IPS-20b (cell line): ENCODE measurements around the gene ALK.

Experiments used
- H3K27ac ChIP-seq: one replicate; pipeline ENCODE4 v1.5.1; 2013; ENCODE audit warnings: low read length
- H3K27me3 ChIP-seq: 2 replicates; pipeline ENCODE4 v1.6.1; 2013; ENCODE audit warnings: mild to moderate bottlenecking, low read length, inconsistent platforms; ENCODE audit not compliant: insufficient read depth
- H3K36me3 ChIP-seq: 2 replicates; pipeline ENCODE4 v1.6.1; 2013; ENCODE audit warnings: low read depth, mild to moderate bottlenecking, inconsistent platforms, low read length, moderate library complexity; ENCODE audit not compliant: insufficient read depth
- H3K4me1 ChIP-seq: 2 replicates; pipeline ENCODE4 v1.6.1; 2013; ENCODE audit warnings: mild to moderate bottlenecking, control low read depth, inconsistent platforms, low read length, moderate library complexity; ENCODE audit not compliant: insufficient read depth
- H3K4me3 ChIP-seq: 2 replicates; pipeline ENCODE4 v1.5.1; 2013; ENCODE audit warnings: mild to moderate bottlenecking, low read length, inconsistent platforms
- H3K9ac ChIP-seq: 2 replicates; pipeline ENCODE4 v1.6.1; 2013; ENCODE audit warnings: low read depth, mild to moderate bottlenecking, inconsistent platforms, low read length, moderate library complexity
- H3K9me3 ChIP-seq: 2 replicates; pipeline ENCODE4 v1.6.1; 2013; ENCODE audit warnings: mild to moderate bottlenecking, low read depth, low read length, inconsistent platforms; ENCODE audit not compliant: insufficient read depth

ALK gene

DNA sequence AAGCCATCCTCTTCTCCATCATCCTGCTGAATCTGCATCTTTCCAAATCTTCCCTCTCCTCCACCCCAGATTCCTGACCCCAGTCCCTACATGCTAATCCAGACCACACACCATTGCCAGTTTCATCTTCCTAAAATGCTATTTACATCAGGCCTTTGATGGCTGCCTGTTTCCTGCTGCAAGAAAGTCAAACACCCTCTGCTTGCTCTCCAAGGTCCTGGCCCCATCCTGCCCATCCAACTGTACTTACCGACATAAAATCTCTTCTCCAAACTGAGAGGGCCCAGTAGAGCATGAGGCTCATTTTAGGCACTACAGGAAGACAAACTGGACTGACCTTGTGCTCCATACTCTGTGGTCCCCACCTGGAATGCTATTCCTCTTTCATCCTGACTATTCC lies 19.0 kb downstream of the ALK start:
- Histone ChIP-seq H3K9ac (no peak overlapping the region), H3K27ac (no peak overlapping the region), H3K27me3 (peaks cover 32% of the 10 kb centered on the region), H3K9me3 (no peaks in the 10 kb centered on the region), H3K4me1 (peaks cover 26% of the 10 kb centered on the region; the same call in 1 of the 2 replicates), H3K4me3 (no peak overlapping the region), H3K36me3 (no peaks in the 10 kb centered on the region)

DNA sequence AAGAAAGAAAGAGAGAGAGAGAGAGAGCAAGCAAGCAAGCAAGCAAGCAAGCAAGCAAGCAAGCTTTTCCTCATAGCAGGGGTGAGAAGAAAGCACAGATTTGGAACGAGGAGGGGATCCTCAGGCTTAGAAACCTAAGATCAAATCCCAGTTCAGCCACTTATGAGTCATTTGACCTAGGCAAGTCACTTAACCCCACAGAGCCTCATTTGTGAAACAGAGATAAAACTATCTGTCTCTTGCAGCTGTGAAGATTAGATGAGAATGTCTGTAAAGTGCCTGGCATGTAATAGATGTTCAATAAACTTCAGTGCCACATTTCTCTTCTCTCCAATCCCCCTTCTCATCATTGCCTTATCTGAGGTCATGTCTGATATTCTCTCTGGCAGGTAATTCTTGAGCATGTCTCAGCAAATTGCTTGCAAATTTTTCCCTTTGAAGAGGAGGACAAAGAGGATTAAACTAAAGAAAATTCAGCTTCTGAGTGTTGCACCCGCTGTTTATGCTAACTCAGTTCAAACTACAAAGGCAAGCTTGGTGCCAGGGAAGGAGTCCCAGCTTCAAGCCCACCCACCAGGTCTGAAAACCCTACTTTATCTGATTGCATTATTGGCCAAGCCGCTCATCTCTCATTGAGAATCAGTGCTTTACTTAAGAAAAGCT lies 20.3 kb downstream of the ALK start:
- Histone ChIP-seq H3K4me1 (peaks cover 26% of the 10 kb centered on the region; the same call in 1 of the 2 replicates), H3K9ac (no peak overlapping the region), H3K27me3 (peaks cover 32% of the 10 kb centered on the region), H3K4me3 (peak overlapping the region; percentile 34; the same call in 1 of the 2 replicates), H3K27ac (no peak overlapping the region), H3K36me3 (no peaks in the 10 kb centered on the region), H3K9me3 (no peaks in the 10 kb centered on the region)

DNA sequence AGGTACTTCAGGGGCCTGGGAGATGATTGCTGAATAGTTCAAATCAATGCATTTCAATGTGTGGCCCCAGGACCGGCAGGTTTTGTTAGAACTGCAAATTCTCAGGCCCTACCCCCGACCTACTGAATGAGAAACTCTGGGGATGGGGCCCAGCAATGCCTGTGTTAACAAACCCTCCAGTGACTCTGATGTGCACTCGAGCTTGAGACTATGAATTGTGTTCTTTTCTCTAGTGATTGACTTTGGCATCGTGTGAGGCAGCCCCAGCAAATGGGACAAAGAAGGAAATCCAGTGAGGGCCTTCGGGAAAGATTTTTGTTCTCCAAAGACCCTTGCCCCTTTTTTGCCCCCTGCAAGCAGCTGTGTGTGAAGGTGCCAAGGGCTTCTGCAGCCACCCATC lies 22.4 kb downstream of the ALK start:
- no peaks in the 10 kb centered on the region for H3K9me3 ChIP-seq
- H3K4me3 ChIP-seq: no peak overlapping the region; the same call in 1 of the 2 replicates
- H3K27ac ChIP-seq: no peak overlapping the region
- peaks cover 32% of the 10 kb centered on the region for H3K27me3 ChIP-seq
- H3K4me1 ChIP-seq: peaks cover 35% of the 10 kb centered on the region; the same call in 1 of the 2 replicates
- H3K9ac ChIP-seq: no peak overlapping the region
- H3K36me3 ChIP-seq: no peaks in the 10 kb centered on the region

DNA sequence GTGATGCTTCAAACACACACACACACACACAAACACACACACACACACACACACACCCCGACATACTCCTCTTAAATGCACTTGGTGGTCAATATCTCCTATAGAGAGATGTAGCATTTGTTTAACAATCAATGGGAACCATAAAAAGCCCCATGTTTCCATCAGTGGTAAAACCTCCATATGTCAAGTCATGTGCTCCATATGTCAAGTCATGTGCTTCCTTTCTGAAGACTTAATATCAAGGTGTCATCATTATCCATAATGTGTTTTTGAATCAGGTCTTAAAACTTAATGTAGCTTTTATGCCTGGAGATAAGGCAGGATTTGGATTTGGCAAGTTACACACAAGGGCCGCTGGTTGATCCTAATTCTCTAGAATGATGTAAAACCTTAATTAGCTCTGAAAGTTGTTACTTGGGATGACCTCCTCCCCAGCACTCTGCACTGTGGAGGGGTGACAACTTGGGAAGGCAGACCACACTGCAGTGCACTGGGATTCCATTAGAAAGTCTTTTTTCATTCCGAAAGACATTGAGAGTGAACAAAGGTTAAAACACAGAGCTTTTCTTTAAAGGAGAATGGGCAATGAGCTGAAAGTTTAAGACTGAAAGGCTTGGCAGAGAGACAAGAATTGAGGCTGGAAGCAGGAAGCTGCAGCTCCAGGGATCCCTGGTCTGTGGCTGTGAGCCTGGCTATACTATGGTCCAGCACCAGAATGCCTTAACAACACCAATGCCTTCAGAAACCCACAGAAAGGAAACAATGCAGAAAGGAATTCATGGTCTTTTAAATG lies 26.4 kb downstream of the ALK start:
- peaks cover 22% of the 10 kb centered on the region; the same call in 1 of the 2 replicates for H3K4me1 ChIP-seq
- no peaks in the 10 kb centered on the region for H3K36me3 ChIP-seq
- H3K9ac ChIP-seq: no peak overlapping the region
- H3K9me3 ChIP-seq: no peaks in the 10 kb centered on the region
- no peak overlapping the region for H3K27ac ChIP-seq
- H3K4me3 ChIP-seq: no peak overlapping the region
- peaks cover 13% of the 10 kb centered on the region; the same call in 1 of the 2 replicates for H3K27me3 ChIP-seq

DNA sequence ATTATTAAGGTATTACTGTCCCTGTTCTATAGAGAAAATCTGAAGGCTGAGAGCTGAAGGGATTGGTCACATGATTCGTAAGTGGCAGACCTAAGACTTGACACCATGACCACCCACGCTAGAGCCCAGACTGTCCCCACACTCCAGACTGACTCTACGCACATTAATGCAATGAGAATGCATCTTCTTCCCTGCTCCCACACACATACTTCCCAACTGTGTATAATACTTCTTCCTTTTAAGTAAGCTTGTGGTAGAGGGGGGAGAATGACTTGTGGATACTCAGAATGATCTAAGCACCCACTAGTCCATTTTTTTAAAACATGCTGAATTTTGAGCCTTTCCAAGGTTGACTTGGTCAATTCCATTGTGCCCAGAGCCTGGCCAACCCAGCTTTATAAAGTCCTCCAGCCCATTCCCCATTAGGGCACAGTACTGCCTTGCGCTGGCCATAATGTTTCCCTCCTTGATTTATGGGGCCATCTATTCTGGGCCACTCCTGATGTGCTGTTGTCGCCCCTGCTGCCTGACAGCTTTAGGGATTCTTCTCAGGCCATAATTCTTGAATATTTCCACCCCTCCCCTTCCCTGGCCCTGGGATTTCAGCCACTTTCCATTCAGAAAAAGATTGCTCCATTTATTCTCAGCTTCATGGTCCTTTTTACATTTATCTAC lies 28.7 kb downstream of the ALK start:
- Histone ChIP-seq H3K9me3 (no peaks in the 10 kb centered on the region), H3K4me3 (no peak overlapping the region), H3K9ac (no peak overlapping the region), H3K27ac (no peak overlapping the region), H3K4me1 (peaks cover 9% of the 10 kb centered on the region; the same call in 1 of the 2 replicates), H3K27me3 (no peaks in the 10 kb centered on the region), H3K36me3 (no peaks in the 10 kb centered on the region)

DNA sequence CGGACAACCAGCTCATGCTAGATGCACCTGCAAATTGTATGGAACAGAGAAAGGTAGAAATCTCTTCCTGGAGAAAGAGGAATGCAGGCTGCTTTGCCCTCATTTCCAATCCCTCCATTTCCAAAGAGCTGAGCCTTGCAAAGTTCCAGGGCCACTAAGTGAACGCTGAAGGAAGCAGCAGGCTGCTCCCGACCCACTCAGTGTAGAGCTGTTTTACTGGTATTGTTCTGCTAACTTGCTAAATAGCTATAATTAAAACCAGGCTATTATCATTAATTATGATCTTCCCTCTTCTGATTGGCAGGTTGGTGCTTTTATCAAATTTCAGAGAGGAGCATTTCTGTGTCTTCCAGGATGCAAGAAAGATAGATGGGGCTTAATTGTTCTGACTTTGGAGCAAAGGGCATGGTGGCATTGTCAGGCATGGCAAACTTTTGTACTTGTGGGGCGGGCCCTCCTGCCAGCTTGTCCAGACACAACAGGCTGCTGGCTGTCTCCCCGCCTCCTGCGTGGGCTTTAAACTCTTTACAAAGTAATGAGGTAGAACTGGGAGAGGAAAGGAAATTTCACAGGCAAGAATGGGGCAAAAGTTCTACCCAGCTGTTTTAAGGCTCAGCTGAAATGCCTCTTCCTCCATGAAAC lies 40.2 kb downstream of the ALK start:
- Histone ChIP-seq H3K4me1 (no peaks in the 10 kb centered on the region), H3K36me3 (no peaks in the 10 kb centered on the region), H3K4me3 (no peak overlapping the region), H3K9me3 (no peaks in the 10 kb centered on the region), H3K27me3 (no peaks in the 10 kb centered on the region), H3K9ac (no peak overlapping the region), H3K27ac (no peak overlapping the region)

DNA sequence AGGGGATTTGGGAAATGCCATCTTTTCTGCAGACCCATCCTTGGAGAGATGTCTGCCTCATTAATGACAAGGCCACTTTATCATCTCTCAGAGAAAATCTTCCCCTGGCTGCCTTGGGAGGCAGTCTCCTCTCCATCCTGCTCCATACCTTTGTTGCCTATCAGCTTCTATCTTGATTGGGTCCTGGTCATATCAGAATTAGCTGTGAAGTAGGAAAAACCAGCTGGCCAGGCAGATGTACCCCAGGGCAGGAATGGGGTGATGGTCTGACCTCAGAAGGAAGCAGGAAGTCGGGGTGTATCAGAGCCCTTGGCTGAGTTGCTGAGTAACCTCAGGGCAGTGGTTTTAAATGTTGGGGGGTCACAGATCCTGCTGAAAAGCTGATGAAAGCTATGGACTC lies 41.3 kb downstream of the ALK start:
- Histone ChIP-seq H3K27me3 (no peaks in the 10 kb centered on the region), H3K4me1 (no peaks in the 10 kb centered on the region), H3K27ac (no peak overlapping the region), H3K9ac (no peak overlapping the region), H3K9me3 (no peaks in the 10 kb centered on the region), H3K4me3 (no peak overlapping the region), H3K36me3 (no peaks in the 10 kb centered on the region)

DNA sequence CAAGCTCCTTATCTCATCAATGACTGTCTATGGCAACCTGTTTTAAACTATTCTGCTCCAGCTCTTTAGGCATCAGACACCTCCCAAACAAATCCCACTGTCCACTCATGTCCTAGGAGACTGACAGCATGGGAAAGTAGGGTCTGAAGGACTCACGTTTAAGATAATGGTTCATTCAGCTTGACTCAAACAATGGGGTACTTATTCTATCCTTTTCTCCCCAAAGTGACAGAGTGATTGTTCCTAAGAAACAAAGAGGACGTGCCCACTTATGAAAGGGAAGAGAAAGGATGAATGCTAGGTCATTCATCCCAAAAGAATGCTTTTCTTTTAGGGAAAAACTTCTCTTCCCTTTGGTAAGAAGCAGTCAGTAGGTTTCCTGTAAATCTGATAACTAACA lies 41.9 kb downstream of the ALK start:
- H3K4me1 ChIP-seq: no peaks in the 10 kb centered on the region
- H3K4me3 ChIP-seq: no peak overlapping the region
- no peak overlapping the region for H3K27ac ChIP-seq
- no peaks in the 10 kb centered on the region for H3K27me3 ChIP-seq
- H3K9ac ChIP-seq: no peak overlapping the region
- no peaks in the 10 kb centered on the region for H3K9me3 ChIP-seq
- H3K36me3 ChIP-seq: no peaks in the 10 kb centered on the region

DNA sequence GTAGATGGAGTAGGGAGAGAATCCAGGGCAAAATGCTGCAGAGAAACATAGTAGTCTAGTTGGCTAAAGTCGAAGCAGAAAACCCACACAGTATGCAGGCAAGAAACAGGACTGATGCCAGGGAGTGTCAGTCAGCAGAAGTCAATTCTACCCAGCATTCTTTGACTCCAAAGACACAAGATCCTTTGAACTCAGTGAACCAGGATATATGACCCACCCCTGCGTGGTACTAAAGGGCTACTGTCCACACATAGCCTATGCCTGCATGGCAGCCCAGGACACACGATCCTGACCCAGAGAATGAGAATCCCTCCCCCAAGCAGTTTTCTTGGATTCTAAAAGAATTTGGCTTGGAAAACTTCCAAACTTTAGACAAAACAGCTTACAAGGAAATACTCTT lies 42.5 kb downstream of the ALK start:
- H3K9me3 ChIP-seq: no peaks in the 10 kb centered on the region

DNA sequence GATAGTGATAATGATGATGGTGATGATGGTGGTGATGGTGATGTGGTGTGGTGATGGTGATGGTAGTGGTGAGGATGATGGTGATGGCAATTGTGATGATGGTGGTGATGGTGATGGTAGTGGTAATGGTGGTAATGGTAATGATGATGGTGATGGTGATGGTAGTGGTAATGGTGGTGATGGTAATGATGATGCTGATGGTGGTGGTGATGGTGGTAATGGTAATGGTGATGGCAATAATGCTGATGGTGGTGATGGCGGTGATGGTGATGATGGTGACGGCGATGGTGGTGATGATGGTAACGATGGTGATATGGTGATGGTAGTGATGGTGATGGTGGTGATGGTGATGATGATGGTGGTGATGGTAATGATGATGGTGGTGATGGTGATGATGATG lies 45.0 kb downstream of the ALK start:
- no peaks in the 10 kb centered on the region for H3K4me1 ChIP-seq

More for the DNA sequence above, 42.5 kb downstream of the ALK start:
- Histone ChIP-seq H3K4me1 (no peaks in the 10 kb centered on the region), H3K9ac (no peak overlapping the region), H3K27ac (no peak overlapping the region), H3K27me3 (no peaks in the 10 kb centered on the region), H3K4me3 (no peak overlapping the region), H3K36me3 (no peaks in the 10 kb centered on the region)

DNA sequence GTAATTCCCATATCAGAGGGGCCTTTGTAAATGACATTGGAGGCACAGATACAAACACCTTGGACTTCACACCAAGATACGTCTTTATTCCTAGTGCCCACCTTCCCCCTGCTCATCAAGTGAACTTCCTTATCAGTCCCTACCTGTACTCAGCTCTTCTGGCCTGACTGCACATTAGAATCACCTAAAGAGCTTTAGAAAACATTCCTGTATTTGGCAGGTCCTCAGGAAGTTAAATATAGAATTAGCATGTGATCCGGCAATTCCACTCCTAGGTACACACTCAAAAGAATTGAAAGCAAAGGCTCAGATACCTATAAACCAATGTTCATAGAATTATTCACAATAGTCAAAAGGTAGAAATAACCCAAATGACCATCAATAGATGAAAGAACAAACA lies 46.6 kb downstream of the ALK start:
- Histone ChIP-seq H3K9ac (no peak overlapping the region), H3K4me3 (no peak overlapping the region), H3K27me3 (no peaks in the 10 kb centered on the region)

More for the DNA sequence above, 45.0 kb downstream of the ALK start:
- Histone ChIP-seq H3K27ac (no peak overlapping the region), H3K27me3 (no peaks in the 10 kb centered on the region), H3K9me3 (no peaks in the 10 kb centered on the region), H3K36me3 (no peaks in the 10 kb centered on the region), H3K4me3 (no peak overlapping the region), H3K9ac (no peak overlapping the region)

More for the DNA sequence above, 46.6 kb downstream of the ALK start:
- Histone ChIP-seq H3K36me3 (no peaks in the 10 kb centered on the region), H3K27ac (no peak overlapping the region), H3K9me3 (no peaks in the 10 kb centered on the region), H3K4me1 (no peaks in the 10 kb centered on the region)
